ENCODE measurements around the gene PRDM15.

Gene PRDM15

GRCh38 chr21:41839387-41840000 lies 39.6 kb downstream of the PRDM15 start:
- DNase-seq (ENCODE audit: low read depth), result no peak

GRCh38 chr21:41837756-41838297 lies 41.3 kb downstream of the PRDM15 start:
- DNase-seq (ENCODE audit: low read depth), result no peak

GRCh38 chr21:41836166-41837015 lies 42.8 kb downstream of the PRDM15 start:
- DNase-seq (ENCODE audit: low read depth), result no peak

GRCh38 chr21:41835711-41836154 lies 43.4 kb downstream of the PRDM15 start:
- no peak for DNase-seq (ENCODE audit: low read depth)

- no peak for DNase-seq (ENCODE audit: low read depth)
These were observed 44.0 kb downstream of the PRDM15 start for GRCh38 chr21:41834926-41835663.

- DNase-seq (ENCODE audit: low read depth), result no peak
These were observed 44.8 kb downstream of the PRDM15 start for GRCh38 chr21:41834252-41834925.

- DNase-seq (ENCODE audit: low read depth), result no peak
These were observed 45.5 kb downstream of the PRDM15 start for GRCh38 chr21:41833497-41834115.

GRCh38 chr21:41832596-41833496 lies 46.3 kb downstream of the PRDM15 start:
- DNase-seq (ENCODE audit: low read depth), result no peak

GRCh38 chr21:41831866-41832595 lies 47.1 kb downstream of the PRDM15 start:
- no peak for DNase-seq (ENCODE audit: low read depth)

GRCh38 chr21:41831453-41831831 lies 47.7 kb downstream of the PRDM15 start:
- no peak for DNase-seq (ENCODE audit: low read depth)

GRCh38 chr21:41830764-41831452 lies 48.2 kb downstream of the PRDM15 start:
- DNase-seq (ENCODE audit: low read depth), result no peak

GRCh38 chr21:41830145-41830707 lies 48.9 kb downstream of the PRDM15 start:
- no peak for DNase-seq (ENCODE audit: low read depth)

GRCh38 chr21:41828884-41829360 lies 50.2 kb downstream of the PRDM15 start:
- no peak for DNase-seq (ENCODE audit: low read depth)

- DNase-seq (ENCODE audit: low read depth), result no peak
These were observed 50.9 kb downstream of the PRDM15 start for GRCh38 chr21:41827951-41828883.

GRCh38 chr21:41825881-41826280 lies 53.3 kb downstream of the PRDM15 start:
- no peak for DNase-seq (ENCODE audit: low read depth)

GRCh38 chr21:41825216-41825615 lies 53.9 kb downstream of the PRDM15 start:
- DNase-seq (ENCODE audit: low read depth), result no peak

- DNase-seq (ENCODE audit: low read depth), result no peak
These were observed 54.5 kb downstream of the PRDM15 start for GRCh38 chr21:41824466-41825207.
